ENCODE results near the gene MAEA. TPM values are rescaled to one million over a fixed set of nuclear protein-coding genes. Genes with fewer than 3 reads are reported as not detected.

MAEA gene
- polyA plus RNA-seq, 1 experiment, result 94.4 TPM

- ChIA-PET CTCF (interaction anchor here (0.6 to 3.1 kb wide), 7 partner anchors 8 to 155 kb away, joined by 3 to 17 read pairs (median 4); no protein-coding TSS in a partner anchor), POLR2A (no interaction called here)
- TF ChIP-seq, protein P1, sequence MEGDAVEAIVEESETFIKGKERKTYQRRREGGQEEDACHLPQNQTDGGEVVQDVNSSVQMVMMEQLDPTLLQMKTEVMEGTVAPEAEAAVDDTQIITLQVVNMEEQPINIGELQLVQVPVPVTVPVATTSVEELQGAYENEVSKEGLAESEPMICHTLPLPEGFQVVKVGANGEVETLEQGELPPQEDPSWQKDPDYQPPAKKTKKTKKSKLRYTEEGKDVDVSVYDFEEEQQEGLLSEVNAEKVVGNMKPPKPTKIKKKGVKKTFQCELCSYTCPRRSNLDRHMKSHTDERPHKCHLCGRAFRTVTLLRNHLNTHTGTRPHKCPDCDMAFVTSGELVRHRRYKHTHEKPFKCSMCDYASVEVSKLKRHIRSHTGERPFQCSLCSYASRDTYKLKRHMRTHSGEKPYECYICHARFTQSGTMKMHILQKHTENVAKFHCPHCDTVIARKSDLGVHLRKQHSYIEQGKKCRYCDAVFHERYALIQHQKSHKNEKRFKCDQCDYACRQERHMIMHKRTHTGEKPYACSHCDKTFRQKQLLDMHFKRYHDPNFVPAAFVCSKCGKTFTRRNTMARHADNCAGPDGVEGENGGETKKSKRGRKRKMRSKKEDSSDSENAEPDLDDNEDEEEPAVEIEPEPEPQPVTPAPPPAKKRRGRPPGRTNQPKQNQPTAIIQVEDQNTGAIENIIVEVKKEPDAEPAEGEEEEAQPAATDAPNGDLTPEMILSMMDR (IDR thresholded peaks at IDR 0.05; ENCODE audit: insufficient read depth, low read depth, low read length), result peak; percentile 29
- H3K36me3 ChIP-seq (ENCODE audit: control insufficient read depth, insufficient read depth, low read length), result no peaks in the 10 kb centered on the region
- H3K4me3 ChIP-seq (ENCODE audit: low read depth, low read length), result no peak overlapping the region
- H3K27me3 ChIP-seq (ENCODE audit: control insufficient read depth, insufficient read depth, low read length), result no peaks in the 10 kb centered on the region
- DNase-seq (ENCODE audit: low read depth), result no peak
These were observed 3.7 kb upstream of the MAEA start for GRCh38 chr4:1285790-1286553.

DNA sequence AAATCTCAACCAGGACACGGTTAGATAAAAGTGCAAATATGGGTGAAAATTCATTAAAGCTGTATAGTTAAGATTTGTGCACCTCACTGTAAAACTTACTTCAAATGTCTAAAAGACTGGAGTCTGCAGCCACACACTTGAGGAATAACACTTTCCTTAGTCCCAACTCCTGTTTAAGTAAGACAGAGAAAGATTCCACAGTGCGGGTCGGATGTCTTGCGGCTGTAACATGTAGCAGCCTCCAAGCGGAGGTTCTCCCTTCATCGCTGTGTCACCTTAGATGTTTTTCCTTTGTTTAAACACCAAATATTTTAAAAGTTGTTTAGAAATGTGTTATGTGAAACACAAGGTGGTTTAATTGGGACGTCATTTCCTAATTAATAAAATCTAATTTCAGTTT is 905 bp upstream of the MAEA start:
- no peak for DNase-seq (ENCODE audit: low read depth)
- peak overlapping the region; percentile 73 for H3K4me3 ChIP-seq (ENCODE audit: low read depth, low read length)
- ChIA-PET POLR2A (no interaction called here), CTCF (interaction anchor here (1.2 to 2.3 kb wide), 3 partner anchors 21 to 158 kb away, joined by 3 to 5 read pairs (median 4); no protein-coding TSS in a partner anchor)
- TF ChIP-seq, protein P1 (IDR thresholded peaks at IDR 0.05; ENCODE audit: insufficient read depth, low read depth, low read length), result no peak
- H3K36me3 ChIP-seq (ENCODE audit: control insufficient read depth, insufficient read depth, low read length), result no peaks in the 10 kb centered on the region
- H3K27me3 ChIP-seq (ENCODE audit: control insufficient read depth, insufficient read depth, low read length), result no peaks in the 10 kb centered on the region

DNA sequence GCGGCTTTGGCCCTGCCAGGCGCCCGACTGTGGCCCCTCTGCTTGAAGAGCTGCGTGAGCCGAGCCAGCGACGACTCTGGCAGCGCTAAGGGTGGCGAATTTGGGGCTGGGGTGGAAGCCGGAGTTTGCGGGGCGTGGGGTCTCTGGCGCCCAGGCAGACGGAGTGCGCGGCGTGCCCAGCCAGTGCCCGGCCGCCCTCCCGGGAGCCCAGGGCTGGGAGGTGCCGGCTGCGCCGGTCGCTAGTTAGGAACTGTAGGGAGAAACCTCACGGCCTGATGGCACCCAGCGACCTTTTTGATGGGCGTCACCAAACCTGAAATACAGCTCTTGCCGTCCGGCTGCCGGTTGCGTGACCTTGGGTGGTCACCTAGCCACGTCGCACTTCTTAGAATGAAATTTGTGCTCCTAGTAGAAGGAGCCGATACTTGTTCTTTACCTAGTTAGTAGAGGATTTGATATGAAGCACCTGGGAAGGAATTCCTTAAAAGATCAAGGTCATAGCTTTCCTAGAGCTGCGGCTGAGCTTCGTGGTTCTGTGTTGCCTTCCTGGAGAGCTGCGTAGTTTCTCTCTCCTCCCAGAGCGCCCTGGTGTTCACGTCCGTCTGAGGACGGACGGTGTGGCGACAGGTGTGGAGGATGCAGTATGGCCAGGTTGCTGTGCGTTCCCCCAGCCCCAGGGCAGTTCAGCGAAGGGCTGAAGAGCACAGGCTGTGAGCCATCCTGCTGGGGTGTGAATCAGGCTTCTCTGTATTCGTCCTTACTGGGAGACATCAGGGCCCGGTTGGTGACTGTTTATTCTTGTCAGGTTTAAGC is 680 bp downstream of the MAEA start:
- no peak for DNase-seq (ENCODE audit: low read depth)
- Histone ChIP-seq H3K27me3 (ENCODE audit: control insufficient read depth, insufficient read depth, low read length) (no peaks in the 10 kb centered on the region), H3K4me3 (ENCODE audit: low read depth, low read length) (peak overlapping the region; percentile 73), H3K36me3 (ENCODE audit: control insufficient read depth, insufficient read depth, low read length) (no peaks in the 10 kb centered on the region; the same call in 1 of the 2 replicates)
- TF ChIP-seq, protein P1 (IDR thresholded peaks at IDR 0.05; ENCODE audit: insufficient read depth, low read depth, low read length), result no peak
- ChIA-PET POLR2A (interaction anchor here (0.5 to 2.2 kb wide), 4 partner anchors 19 to 361 kb away, joined by 3 to 8 read pairs (median 6); partner anchors contain the start of gene UVSSA), CTCF (interaction anchor here (1.5 to 2.3 kb wide), 2 partner anchors 23 to 29 kb away, joined by 4 to 5 read pairs; no protein-coding TSS in a partner anchor)

DNA sequence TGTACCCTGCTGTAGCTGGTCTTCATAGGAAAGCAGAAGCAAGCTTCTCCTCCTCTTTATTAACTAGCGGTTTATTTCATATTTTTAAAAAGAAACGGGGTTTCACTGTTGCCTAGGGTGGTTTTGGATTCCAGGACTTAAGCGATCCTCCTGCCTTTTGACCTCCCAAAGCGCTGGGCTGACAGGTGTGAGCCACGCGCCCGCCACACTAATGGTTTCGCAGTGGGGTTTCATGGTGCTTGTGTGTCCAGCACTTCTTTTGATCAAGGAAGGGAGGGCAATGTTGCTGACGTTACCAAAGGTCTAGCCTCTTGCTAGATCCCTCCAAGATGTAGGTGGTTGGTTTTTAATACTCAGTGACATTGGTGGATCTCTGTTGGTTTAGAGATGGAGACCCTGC is 1.4 kb downstream of the MAEA start:
- no peak for DNase-seq (ENCODE audit: low read depth)
- ChIA-PET CTCF (interaction anchor here (1.5 kb wide), 1 partner anchor 18 kb away, joined by 3 read pairs; no protein-coding TSS in a partner anchor), POLR2A (interaction anchor here (0.6 to 2.2 kb wide), 2 partner anchors 18 to 362 kb away, joined by 8 read pairs; no protein-coding TSS in a partner anchor)
- TF ChIP-seq, protein P1 (IDR thresholded peaks at IDR 0.05; ENCODE audit: insufficient read depth, low read depth, low read length), result no peak
- Histone ChIP-seq H3K36me3 (ENCODE audit: control insufficient read depth, insufficient read depth, low read length) (no peaks in the 10 kb centered on the region; the same call in 1 of the 2 replicates), H3K4me3 (ENCODE audit: low read depth, low read length) (peak overlapping the region; percentile 73), H3K27me3 (ENCODE audit: control insufficient read depth, insufficient read depth, low read length) (no peaks in the 10 kb centered on the region)

All from BJ (cell line).